Type B pancreatic cell (in vitro differentiated cells): ENCODE data around the gene EGFL8. TPM values are rescaled to one million over a fixed set of nuclear protein-coding genes. Genes with fewer than 3 reads are reported as not detected.

Experiments used
- DNase-seq: peaks from one replicate; pipeline ENCODE4 v3.0.0; 2021; ENCODE audit warnings: mixed read lengths; ENCODE audit not compliant: unreplicated experiment; ENCODE audit errors: extremely low spot score
- H3K27ac Mint-ChIP-seq: 2 replicates; pipeline ENCODE4 v1.8.0; 2021; ENCODE audit warnings: mild to moderate bottlenecking, mixed read lengths
- H3K27me3 Mint-ChIP-seq: 2 replicates; pipeline ENCODE4 v1.8.0; 2021; ENCODE audit warnings: mixed read lengths
- H3K36me3 Mint-ChIP-seq: 2 replicates; pipeline ENCODE4 v1.8.0; 2021; ENCODE audit warnings: mixed read lengths
- H3K4me1 Mint-ChIP-seq: one replicate; pipeline ENCODE4 v1.8.0; 2021; ENCODE audit warnings: mixed read lengths; ENCODE audit not compliant: unreplicated experiment
- H3K4me3 Mint-ChIP-seq: 2 replicates; pipeline ENCODE4 v1.8.0; 2021; ENCODE audit warnings: mild to moderate bottlenecking, mixed read lengths
- H3K9me3 Mint-ChIP-seq: 2 replicates; pipeline ENCODE4 v1.8.0; 2021; ENCODE audit warnings: mixed read lengths
- total RNA-seq: library from RNA; stranded (reverse); gene quantifications from 2 replicates; pipeline ENCODE4 v1.2.1, GENCODE V29; 2021; ENCODE audit warnings: low replicate concordance
- TF ChIP-seq, protein P1 (sequence below): fragments of 200-600 bp; sonication (generic); conservative IDR thresholded peaks from 2 replicates; pipeline ENCODE4 v1.5.0; 2021; ENCODE audit warnings: antibody characterized with exemption, mild to moderate bottlenecking

The EGFL8 gene
- total RNA-seq, 1 donor from 2014 or later: 35.8 TPM

DNA sequence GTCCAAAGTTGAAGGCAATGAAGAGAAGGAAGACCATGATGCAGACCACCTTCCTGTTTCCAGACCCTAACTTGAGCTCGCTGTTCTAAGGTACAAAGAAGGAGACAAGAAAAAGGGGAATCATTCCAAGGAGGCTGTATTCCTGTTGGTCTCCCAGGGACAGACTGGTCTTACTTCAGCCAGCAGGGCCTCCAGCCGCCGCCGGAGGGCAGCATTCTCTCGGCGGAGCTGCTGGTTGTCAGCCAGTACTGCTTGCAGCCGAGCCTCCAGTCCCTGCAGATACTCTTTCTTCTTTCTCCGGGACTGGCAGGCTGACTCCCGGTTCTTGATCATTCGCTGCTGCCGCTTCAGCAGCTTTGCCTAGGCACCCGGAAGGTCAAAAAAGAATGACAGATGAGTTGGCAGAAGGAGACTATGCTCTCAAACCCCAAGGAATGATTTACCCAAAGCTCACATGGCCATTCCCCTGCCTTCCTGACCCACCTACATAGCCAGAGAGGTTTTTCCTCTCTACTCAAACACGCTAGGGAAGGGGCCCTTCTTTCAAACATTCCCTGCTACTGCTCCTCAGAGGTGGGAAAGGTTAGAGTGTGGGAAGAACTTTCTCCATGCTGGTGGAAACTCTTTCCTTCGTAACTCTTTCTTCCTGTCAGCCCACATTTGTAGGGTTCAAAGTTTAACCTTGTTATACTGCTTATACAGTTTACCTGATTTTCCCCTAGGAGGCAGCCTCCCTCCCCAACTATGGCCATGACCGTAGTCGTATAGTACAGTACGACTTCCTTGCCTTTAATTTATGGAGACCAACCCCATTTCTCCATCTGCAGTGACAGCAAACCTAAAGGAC, 45.4 kb upstream of the EGFL8 start:
- H3K27me3 Mint-ChIP-seq: no peaks in the 10 kb centered on the region
- peaks cover 16% of the 10 kb centered on the region for H3K36me3 Mint-ChIP-seq
- H3K4me1 Mint-ChIP-seq: peaks cover 14% of the 10 kb centered on the region
- DNase-seq: peak; percentile 87
- H3K4me3 Mint-ChIP-seq: no peak overlapping the region
- TF ChIP-seq, protein P1, sequence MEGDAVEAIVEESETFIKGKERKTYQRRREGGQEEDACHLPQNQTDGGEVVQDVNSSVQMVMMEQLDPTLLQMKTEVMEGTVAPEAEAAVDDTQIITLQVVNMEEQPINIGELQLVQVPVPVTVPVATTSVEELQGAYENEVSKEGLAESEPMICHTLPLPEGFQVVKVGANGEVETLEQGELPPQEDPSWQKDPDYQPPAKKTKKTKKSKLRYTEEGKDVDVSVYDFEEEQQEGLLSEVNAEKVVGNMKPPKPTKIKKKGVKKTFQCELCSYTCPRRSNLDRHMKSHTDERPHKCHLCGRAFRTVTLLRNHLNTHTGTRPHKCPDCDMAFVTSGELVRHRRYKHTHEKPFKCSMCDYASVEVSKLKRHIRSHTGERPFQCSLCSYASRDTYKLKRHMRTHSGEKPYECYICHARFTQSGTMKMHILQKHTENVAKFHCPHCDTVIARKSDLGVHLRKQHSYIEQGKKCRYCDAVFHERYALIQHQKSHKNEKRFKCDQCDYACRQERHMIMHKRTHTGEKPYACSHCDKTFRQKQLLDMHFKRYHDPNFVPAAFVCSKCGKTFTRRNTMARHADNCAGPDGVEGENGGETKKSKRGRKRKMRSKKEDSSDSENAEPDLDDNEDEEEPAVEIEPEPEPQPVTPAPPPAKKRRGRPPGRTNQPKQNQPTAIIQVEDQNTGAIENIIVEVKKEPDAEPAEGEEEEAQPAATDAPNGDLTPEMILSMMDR: peak; percentile 93
- no peaks in the 10 kb centered on the region for H3K9me3 Mint-ChIP-seq
- peak overlapping the region; percentile 78 for H3K27ac Mint-ChIP-seq

DNA sequence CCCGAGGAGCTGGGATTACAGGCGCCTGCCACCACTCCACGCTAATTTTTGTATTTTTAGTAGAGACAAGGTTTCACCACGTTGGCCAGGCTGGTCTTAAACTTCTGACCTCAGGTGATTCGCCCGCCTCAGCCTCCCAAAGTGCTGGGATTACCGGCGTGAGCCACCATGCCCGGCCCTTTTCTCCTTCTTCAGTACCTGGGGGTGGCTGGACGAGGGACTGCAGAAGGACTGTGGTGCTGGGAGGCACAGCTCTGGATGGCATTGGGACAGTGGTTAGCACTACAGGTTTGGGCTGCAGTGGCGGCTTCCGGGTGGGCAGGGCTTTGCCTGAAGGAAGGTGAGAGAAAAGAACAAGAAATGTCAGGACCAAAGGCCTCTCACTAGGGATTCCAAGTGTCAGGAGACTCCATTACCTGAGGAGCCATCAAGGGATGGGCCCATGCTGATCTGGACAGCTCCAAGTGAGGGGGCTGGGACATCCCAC, 43.8 kb upstream of the EGFL8 start:
- Mint-ChIP-seq H3K36me3 (peaks cover 18% of the 10 kb centered on the region), H3K9me3 (no peaks in the 10 kb centered on the region), H3K4me3 (no peak overlapping the region), H3K4me1 (peaks cover 10% of the 10 kb centered on the region), H3K27ac (no peak overlapping the region), H3K27me3 (no peaks in the 10 kb centered on the region)
- DNase-seq: no peak
- TF ChIP-seq, protein P1: no peak

DNA sequence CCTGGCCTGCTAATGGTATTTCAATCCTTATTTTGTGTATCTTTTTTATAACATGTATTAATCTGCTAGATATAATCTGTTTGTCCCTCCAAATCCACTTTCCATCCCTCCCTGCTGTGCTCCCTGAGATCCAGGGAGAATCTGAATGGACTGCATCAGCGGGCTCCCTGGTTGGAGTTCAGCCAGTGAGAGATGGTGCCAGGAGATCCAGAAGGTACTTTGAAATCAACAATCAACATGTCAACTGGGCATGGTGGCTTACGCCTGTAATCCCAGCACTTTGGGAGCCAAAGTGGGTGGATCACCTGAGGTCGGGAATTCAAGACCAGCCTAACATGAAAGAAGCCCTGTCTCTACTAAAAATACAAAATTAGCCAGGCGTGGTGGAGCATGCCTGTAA, 40.7 kb upstream of the EGFL8 start:
- TF ChIP-seq, protein P1: no peak
- DNase-seq: no peak
- Mint-ChIP-seq H3K4me1 (peaks cover 27% of the 10 kb centered on the region), H3K9me3 (no peaks in the 10 kb centered on the region), H3K36me3 (peaks cover 18% of the 10 kb centered on the region), H3K27ac (no peak overlapping the region), H3K27me3 (no peaks in the 10 kb centered on the region), H3K4me3 (no peak overlapping the region)

DNA sequence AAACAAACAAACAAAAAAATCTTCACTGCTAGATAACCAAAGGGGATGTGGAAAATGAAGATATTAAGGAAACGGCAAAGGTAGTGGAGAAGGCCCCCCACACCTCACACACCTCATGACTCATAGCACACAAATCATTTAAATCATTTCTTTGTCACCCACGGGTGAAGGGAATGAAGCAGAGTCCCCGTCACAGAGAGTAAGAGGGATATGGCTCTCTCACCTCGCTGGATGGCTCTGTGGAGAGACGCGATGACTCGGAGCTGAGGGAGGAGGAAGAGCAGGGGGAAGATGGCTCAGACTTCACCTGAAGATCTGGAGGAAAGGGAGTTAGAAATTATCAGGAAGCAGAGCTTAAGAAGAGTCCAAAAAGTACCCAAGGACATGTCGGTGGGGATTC, 37.5 kb upstream of the EGFL8 start:
- Mint-ChIP-seq H3K9me3 (no peaks in the 10 kb centered on the region), H3K36me3 (peaks cover 10% of the 10 kb centered on the region), H3K4me1 (peaks cover 29% of the 10 kb centered on the region), H3K4me3 (peak overlapping the region; percentile 99), H3K27me3 (no peaks in the 10 kb centered on the region), H3K27ac (peak overlapping the region; percentile 97)
- TF ChIP-seq, protein P1: no peak
- DNase-seq: no peak

DNA sequence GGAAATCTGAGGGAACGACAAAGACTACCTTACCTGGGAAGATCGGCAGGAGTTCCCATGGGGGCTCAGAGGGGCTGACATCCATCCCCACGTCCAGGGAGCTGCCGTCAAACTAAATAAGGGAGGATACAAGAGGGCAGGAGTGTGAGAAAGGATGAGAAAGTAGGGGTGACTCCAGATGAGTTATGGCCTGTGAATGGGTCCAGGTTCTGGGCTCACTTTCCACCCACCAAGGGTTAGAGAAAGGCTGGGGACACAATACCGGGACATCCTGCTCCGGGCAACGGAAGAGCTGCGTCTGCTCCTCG, 37.0 kb upstream of the EGFL8 start:
- H3K27ac Mint-ChIP-seq: peak overlapping the region; percentile 97
- H3K4me1 Mint-ChIP-seq: peaks cover 32% of the 10 kb centered on the region
- H3K4me3 Mint-ChIP-seq: peak overlapping the region; percentile 99
- peaks cover 3% of the 10 kb centered on the region for H3K9me3 Mint-ChIP-seq
- DNase-seq: no peak
- TF ChIP-seq, protein P1: no peak
- peaks cover 3% of the 10 kb centered on the region for H3K27me3 Mint-ChIP-seq
- H3K36me3 Mint-ChIP-seq: peaks cover 7% of the 10 kb centered on the region
